ENCODE measurements around the gene DYDC2.

DNA sequence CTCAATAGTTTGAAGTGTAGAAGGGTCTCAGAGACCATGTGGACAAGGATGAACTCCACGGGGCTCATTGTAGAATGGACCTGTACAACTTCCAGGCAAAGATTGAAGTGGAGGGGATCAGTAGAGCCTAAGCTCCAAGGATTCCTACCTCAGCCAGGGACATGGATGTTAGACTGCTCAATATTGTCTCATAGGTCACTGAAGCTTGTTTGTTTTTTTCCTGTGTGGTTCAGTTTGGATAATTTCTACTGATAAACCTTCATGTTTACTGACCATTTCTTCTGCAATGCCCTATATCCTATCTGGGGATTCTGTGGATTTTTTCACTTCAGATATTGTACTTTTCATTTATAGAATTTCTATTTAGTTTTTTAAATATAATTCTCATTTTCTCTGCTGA, 8.9 kb downstream of the DYDC2 start:
- TF ChIP-seq, protein P1, sequence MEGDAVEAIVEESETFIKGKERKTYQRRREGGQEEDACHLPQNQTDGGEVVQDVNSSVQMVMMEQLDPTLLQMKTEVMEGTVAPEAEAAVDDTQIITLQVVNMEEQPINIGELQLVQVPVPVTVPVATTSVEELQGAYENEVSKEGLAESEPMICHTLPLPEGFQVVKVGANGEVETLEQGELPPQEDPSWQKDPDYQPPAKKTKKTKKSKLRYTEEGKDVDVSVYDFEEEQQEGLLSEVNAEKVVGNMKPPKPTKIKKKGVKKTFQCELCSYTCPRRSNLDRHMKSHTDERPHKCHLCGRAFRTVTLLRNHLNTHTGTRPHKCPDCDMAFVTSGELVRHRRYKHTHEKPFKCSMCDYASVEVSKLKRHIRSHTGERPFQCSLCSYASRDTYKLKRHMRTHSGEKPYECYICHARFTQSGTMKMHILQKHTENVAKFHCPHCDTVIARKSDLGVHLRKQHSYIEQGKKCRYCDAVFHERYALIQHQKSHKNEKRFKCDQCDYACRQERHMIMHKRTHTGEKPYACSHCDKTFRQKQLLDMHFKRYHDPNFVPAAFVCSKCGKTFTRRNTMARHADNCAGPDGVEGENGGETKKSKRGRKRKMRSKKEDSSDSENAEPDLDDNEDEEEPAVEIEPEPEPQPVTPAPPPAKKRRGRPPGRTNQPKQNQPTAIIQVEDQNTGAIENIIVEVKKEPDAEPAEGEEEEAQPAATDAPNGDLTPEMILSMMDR (IDR thresholded peaks at IDR 0.05) = no peak
- no peak for TF ChIP-seq POLR2A (IDR thresholded peaks at IDR 0.05)
